ENCODE results near the gene MUSTN1.

The MUSTN1 gene

GRCh38 chr3:52851348-52851747 is 16.5 kb upstream of the MUSTN1 start:
- peak; percentile 10 for DNase-seq

GRCh38 chr3:52849656-52850055 is 14.8 kb upstream of the MUSTN1 start:
- no peak for DNase-seq

GRCh38 chr3:52848617-52849016 is 13.8 kb upstream of the MUSTN1 start:
- no peak for DNase-seq

- no peak for DNase-seq
Observed at GRCh38 chr3:52847726-52848125, 12.9 kb upstream of the MUSTN1 start.

- no peak for DNase-seq
Observed at GRCh38 chr3:52847241-52847640, 12.4 kb upstream of the MUSTN1 start.

GRCh38 chr3:52846432-52846965 is 11.7 kb upstream of the MUSTN1 start:
- DNase-seq, result no peak

GRCh38 chr3:52845691-52846431 is 11.0 kb upstream of the MUSTN1 start:
- DNase-seq, result no peak

GRCh38 chr3:52845157-52845556 is 10.3 kb upstream of the MUSTN1 start:
- no peak for DNase-seq

GRCh38 chr3:52844290-52844975 is 9.6 kb upstream of the MUSTN1 start:
- DNase-seq, result no peak

GRCh38 chr3:52843881-52844280 is 9.1 kb upstream of the MUSTN1 start:
- DNase-seq, result no peak

- DNase-seq, result no peak
Observed at GRCh38 chr3:52843108-52843865, 8.5 kb upstream of the MUSTN1 start.

- no peak for DNase-seq
Observed at GRCh38 chr3:52842424-52842823, 7.6 kb upstream of the MUSTN1 start.

GRCh38 chr3:52841981-52842340 is 7.1 kb upstream of the MUSTN1 start:
- no peak for DNase-seq

- DNase-seq, result no peak
Observed at GRCh38 chr3:52841211-52841980, 6.6 kb upstream of the MUSTN1 start.

- DNase-seq, result no peak
Observed at GRCh38 chr3:52839892-52840545, 5.2 kb upstream of the MUSTN1 start.

GRCh38 chr3:52839268-52839575 is 4.4 kb upstream of the MUSTN1 start:
- DNase-seq, result no peak

- DNase-seq, result no peak
Observed at GRCh38 chr3:52838561-52839267, 3.9 kb upstream of the MUSTN1 start.

GRCh38 chr3:52836986-52837385 is 2.2 kb upstream of the MUSTN1 start:
- DNase-seq, result no peak

- DNase-seq, result no peak
Observed at GRCh38 chr3:52836471-52836845, 1.6 kb upstream of the MUSTN1 start.

- no peak for DNase-seq
Observed at GRCh38 chr3:52835766-52836470, 1.1 kb upstream of the MUSTN1 start.

GRCh38 chr3:52833202-52833601 is 1.6 kb downstream of the MUSTN1 start:
- no peak for DNase-seq

Measured in kidney glomerular epithelial cell (primary cell).